ENCODE results near the gene ZMYM4.

DNA sequence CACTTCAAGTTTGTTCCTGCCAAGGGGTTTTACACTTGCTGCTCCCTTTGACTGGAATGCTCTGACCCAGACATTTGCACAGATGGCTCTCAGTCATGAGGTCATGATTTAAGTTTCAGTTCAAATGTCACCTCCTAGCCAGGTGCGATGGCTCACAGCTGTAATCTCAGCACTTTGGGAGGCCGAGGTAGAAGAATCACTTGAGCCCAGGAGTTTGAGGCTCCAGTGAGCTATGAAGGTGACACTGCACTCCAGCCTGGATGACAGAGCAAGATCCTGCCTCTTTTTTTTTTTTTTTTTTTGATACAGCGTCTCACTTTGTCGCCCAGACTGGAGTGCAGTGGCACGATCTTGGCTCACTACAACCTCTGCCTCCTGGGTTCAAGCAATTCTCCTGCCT lies 4.5 kb upstream of the ZMYM4 start:
- TF ChIP-seq, protein P1, sequence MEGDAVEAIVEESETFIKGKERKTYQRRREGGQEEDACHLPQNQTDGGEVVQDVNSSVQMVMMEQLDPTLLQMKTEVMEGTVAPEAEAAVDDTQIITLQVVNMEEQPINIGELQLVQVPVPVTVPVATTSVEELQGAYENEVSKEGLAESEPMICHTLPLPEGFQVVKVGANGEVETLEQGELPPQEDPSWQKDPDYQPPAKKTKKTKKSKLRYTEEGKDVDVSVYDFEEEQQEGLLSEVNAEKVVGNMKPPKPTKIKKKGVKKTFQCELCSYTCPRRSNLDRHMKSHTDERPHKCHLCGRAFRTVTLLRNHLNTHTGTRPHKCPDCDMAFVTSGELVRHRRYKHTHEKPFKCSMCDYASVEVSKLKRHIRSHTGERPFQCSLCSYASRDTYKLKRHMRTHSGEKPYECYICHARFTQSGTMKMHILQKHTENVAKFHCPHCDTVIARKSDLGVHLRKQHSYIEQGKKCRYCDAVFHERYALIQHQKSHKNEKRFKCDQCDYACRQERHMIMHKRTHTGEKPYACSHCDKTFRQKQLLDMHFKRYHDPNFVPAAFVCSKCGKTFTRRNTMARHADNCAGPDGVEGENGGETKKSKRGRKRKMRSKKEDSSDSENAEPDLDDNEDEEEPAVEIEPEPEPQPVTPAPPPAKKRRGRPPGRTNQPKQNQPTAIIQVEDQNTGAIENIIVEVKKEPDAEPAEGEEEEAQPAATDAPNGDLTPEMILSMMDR (IDR thresholded peaks at IDR 0.05) = no peak
- TF ChIP-seq POLR2A (IDR thresholded peaks at IDR 0.05) = no peak
